ENCODE results near the gene RHBDL2.
"Not testable (repeated sequence)": the region's sequence is repeated elsewhere in the genome, so short reads cannot be mapped to it uniquely, and the experiment has no call there.

RHBDL2 gene

GRCh38 chr1:38938722-38939260 is 2.8 kb downstream of the RHBDL2 start:
- DNase-seq (ENCODE audit: extremely low spot score, insufficient read length, low read depth) (no peak), FAIRE-seq (no peak)

- DNase-seq (ENCODE audit: extremely low spot score, insufficient read length, low read depth) (no peak), FAIRE-seq (no peak)
These were observed 9.1 kb downstream of the RHBDL2 start for GRCh38 chr1:38932571-38932970.

- FAIRE-seq, result no peak
These were observed 12.2 kb downstream of the RHBDL2 start for GRCh38 chr1:38929476-38929875.

GRCh38 chr1:38929054-38929453 is 12.6 kb downstream of the RHBDL2 start:
- no peak for FAIRE-seq
- DNase-seq (ENCODE audit: extremely low spot score, insufficient read length, low read depth), result no peak

More at GRCh38 chr1:38929476-38929875, 12.2 kb downstream of the RHBDL2 start:
- DNase-seq (ENCODE audit: extremely low spot score, insufficient read length, low read depth), result no peak

- no peak for DNase-seq (ENCODE audit: extremely low spot score, insufficient read length, low read depth)
These were observed 15.5 kb downstream of the RHBDL2 start for GRCh38 chr1:38926091-38926490.

GRCh38 chr1:38925391-38925790 is 16.2 kb downstream of the RHBDL2 start:
- no peak for DNase-seq (ENCODE audit: extremely low spot score, insufficient read length, low read depth)
- FAIRE-seq, result no peak

More at GRCh38 chr1:38926091-38926490, 15.5 kb downstream of the RHBDL2 start:
- FAIRE-seq, result no peak

- DNase-seq (ENCODE audit: extremely low spot score, insufficient read length, low read depth) (no peak), FAIRE-seq (no peak)
These were observed 18.0 kb downstream of the RHBDL2 start for GRCh38 chr1:38923607-38924006.

GRCh38 chr1:38919130-38919529 is 22.5 kb downstream of the RHBDL2 start:
- FAIRE-seq (no peak), DNase-seq (ENCODE audit: extremely low spot score, insufficient read length, low read depth) (no peak)

- DNase-seq (ENCODE audit: extremely low spot score, insufficient read length, low read depth), result no peak
- no peak for FAIRE-seq
These were observed 23.1 kb downstream of the RHBDL2 start for GRCh38 chr1:38918568-38918967.

- FAIRE-seq, result no peak
- DNase-seq (ENCODE audit: extremely low spot score, insufficient read length, low read depth), result no peak
These were observed 23.9 kb downstream of the RHBDL2 start for GRCh38 chr1:38917772-38918171.

- FAIRE-seq, result no peak
These were observed 24.3 kb downstream of the RHBDL2 start for GRCh38 chr1:38917337-38917736.

GRCh38 chr1:38915352-38915948 is 26.2 kb downstream of the RHBDL2 start:
- DNase-seq (ENCODE audit: extremely low spot score, insufficient read length, low read depth), result no peak
- FAIRE-seq, result no peak

More at GRCh38 chr1:38917337-38917736, 24.3 kb downstream of the RHBDL2 start:
- DNase-seq (ENCODE audit: extremely low spot score, insufficient read length, low read depth), result no peak

- FAIRE-seq; DNase-seq (ENCODE audit: extremely low spot score, insufficient read length, low read depth): not testable (repeated sequence)
These were observed 26.7 kb downstream of the RHBDL2 start for GRCh38 chr1:38914908-38915307.

GRCh38 chr1:38908821-38909220 is 32.8 kb downstream of the RHBDL2 start:
- DNase-seq (ENCODE audit: extremely low spot score, insufficient read length, low read depth) (no peak), FAIRE-seq (no peak)

GRCh38 chr1:38905985-38906384 is 35.6 kb downstream of the RHBDL2 start:
- no peak for FAIRE-seq
- no peak for DNase-seq (ENCODE audit: extremely low spot score, insufficient read length, low read depth)

- no peak for FAIRE-seq
- no peak for DNase-seq (ENCODE audit: extremely low spot score, insufficient read length, low read depth)
These were observed 42.1 kb downstream of the RHBDL2 start for GRCh38 chr1:38899560-38899959.

- no peak for DNase-seq (ENCODE audit: extremely low spot score, insufficient read length, low read depth)
- FAIRE-seq, result no peak
These were observed 42.9 kb downstream of the RHBDL2 start for GRCh38 chr1:38898653-38899230.

GRCh38 chr1:38896169-38896568 is 45.5 kb downstream of the RHBDL2 start:
- no peak for FAIRE-seq
- no peak for DNase-seq (ENCODE audit: extremely low spot score, insufficient read length, low read depth)

- FAIRE-seq, result no peak
These were observed 48.7 kb downstream of the RHBDL2 start for GRCh38 chr1:38892976-38893375.

GRCh38 chr1:38891753-38892152 is 49.9 kb downstream of the RHBDL2 start:
- FAIRE-seq (no peak), DNase-seq (ENCODE audit: extremely low spot score, insufficient read length, low read depth) (no peak)

More at GRCh38 chr1:38892976-38893375, 48.7 kb downstream of the RHBDL2 start:
- no peak for DNase-seq (ENCODE audit: extremely low spot score, insufficient read length, low read depth)

- DNase-seq (ENCODE audit: extremely low spot score, insufficient read length, low read depth), result no peak
- FAIRE-seq, result no peak
These were observed 52.0 kb downstream of the RHBDL2 start for GRCh38 chr1:38889589-38889988.
